GM19328 (cell line): ENCODE measurements around the gene TH.

Source experiments
- ATAC-seq: cut with Tn5 transposase; IDR thresholded peaks from one replicate; pipeline ENCODE4 v1.9.1; 2021; ENCODE audit warnings: mild to moderate bottlenecking, moderate library complexity; ENCODE audit not compliant: unreplicated experiment

TH gene

DNA sequence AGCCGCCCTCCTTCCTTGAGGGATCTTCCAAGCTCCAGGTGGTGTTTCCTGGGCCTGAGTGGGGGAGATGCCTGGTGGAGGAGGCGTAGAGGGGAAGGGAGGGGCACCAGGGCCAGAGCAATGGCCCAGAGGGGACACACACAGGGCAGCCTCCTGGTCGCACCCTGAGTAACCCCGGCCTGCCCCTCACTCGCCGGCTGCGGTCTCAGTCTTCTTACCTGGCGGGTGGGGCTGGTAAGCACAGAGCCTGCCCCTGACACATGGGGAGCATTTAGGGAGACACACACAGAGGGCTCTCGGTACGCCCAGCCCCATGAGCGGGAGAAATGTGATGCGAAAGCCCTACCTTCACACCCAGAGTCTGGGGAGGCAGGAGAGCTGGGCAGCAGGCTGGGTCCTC lies 56.3 kb downstream of the TH start:
- ATAC-seq = no peak

DNA sequence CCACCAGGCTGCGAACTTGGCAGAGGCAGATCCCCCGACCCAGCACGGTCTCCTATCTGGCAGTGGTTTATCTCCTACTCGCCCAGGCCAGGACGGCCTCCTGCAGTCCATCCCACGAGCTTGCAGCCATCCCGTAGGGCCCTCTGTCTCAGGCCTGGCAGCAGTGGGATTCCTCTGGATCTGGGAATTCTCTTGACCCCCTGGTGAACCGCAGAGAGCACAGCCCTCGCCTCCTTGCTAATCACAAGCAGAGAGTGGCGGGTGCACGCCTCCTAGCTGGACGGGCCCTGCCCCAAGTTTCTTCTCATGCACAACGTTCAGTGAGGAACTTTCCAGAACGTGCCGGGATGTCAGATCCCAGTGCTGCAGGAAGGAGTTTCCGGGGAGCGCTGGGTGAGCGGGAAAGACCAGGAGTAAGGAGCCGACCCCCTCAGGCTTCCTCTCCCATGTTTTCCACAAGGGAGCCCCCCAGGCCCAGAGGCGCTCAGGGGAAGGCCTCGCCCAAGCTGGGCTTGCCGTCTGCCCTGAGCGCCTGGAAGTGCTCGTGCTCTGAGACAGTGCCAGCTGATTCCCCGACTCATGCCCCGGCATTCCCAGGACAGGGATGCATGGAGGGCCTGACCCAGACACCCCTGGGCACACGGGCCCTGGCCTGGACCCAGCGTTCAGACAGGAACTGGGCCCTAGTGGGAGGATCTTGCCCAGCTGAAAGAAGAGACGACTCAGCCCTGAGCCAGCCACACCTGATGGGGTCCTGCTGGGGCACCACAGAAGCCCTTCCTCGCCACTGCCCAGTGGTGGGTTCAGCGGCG lies 57.0 kb downstream of the TH start:
- no peak for ATAC-seq
